ENCODE results near the gene OXNAD1. TPM values are rescaled to one million over a fixed set of nuclear protein-coding genes. Genes with fewer than 3 reads are reported as not detected.

OXNAD1 gene
- total RNA-seq, 3 donors from 2014 or later = 13.1 to 22.8 (median 15.7) TPM

GRCh38 chr3:16251316-16252085 is 13.5 kb upstream of the OXNAD1 start:
- no peak for TF ChIP-seq CTCF (IDR thresholded peaks at IDR 0.05)
- TF ChIP-seq POLR2A (IDR thresholded peaks at IDR 0.05) = no peak
- TF ChIP-seq POLR2AphosphoS5 (IDR thresholded peaks at IDR 0.05) = no peak
- Histone ChIP-seq H3K27ac (no peak overlapping the region), H3K4me1 (no peaks in the 10 kb centered on the region), H3K36me3 (no peaks in the 10 kb centered on the region), H3K27me3 (no peaks in the 10 kb centered on the region), H3K9me3 (no peaks in the 10 kb centered on the region), H3K4me3 (no peak overlapping the region)
- intact Hi-C loops (cut with DNase I; ENCODE audit: low total_unique reads) = no loop called here
- DNase-seq (ENCODE audit: low spot score in 2 of 2) = no peak

GRCh38 chr3:16252243-16252978 is 12.6 kb upstream of the OXNAD1 start:
- H3K27ac ChIP-seq = no peak overlapping the region
- H3K27me3 ChIP-seq = no peaks in the 10 kb centered on the region
- no peak for DNase-seq (ENCODE audit: low spot score in 2 of 2)
- H3K9me3 ChIP-seq = no peaks in the 10 kb centered on the region
- intact Hi-C loops (cut with DNase I; ENCODE audit: low total_unique reads) = no loop called here
- H3K4me3 ChIP-seq = no peak overlapping the region
- no peaks in the 10 kb centered on the region for H3K36me3 ChIP-seq
- TF ChIP-seq POLR2AphosphoS5 (IDR thresholded peaks at IDR 0.05) = no peak
- no peak for TF ChIP-seq POLR2A (IDR thresholded peaks at IDR 0.05)
- TF ChIP-seq CTCF (IDR thresholded peaks at IDR 0.05) = no peak
- no peaks in the 10 kb centered on the region for H3K4me1 ChIP-seq

- no peak for DNase-seq (ENCODE audit: low spot score in 2 of 2)
- Histone ChIP-seq H3K4me1 (no peaks in the 10 kb centered on the region), H3K27ac (no peak overlapping the region), H3K4me3 (no peak overlapping the region), H3K9me3 (no peaks in the 10 kb centered on the region), H3K36me3 (no peaks in the 10 kb centered on the region), H3K27me3 (no peaks in the 10 kb centered on the region)
- intact Hi-C loops (cut with DNase I; ENCODE audit: low total_unique reads) = no loop called here
- TF ChIP-seq POLR2AphosphoS5 (IDR thresholded peaks at IDR 0.05) = no peak
Observed at GRCh38 chr3:16252988-16253387, 12.0 kb upstream of the OXNAD1 start.

GRCh38 chr3:16253601-16254000 is 11.4 kb upstream of the OXNAD1 start:
- DNase-seq (ENCODE audit: low spot score in 2 of 2) = peak in 1 of 2 donors; percentile 33
- TF ChIP-seq POLR2AphosphoS5 (IDR thresholded peaks at IDR 0.05) (peak; percentile 48 to 71 (median 51)), CTCF (IDR thresholded peaks at IDR 0.05) (no peak), POLR2A (IDR thresholded peaks at IDR 0.05) (no peak)
- intact Hi-C loops (cut with DNase I; ENCODE audit: low total_unique reads) = no loop called here
- no peaks in the 10 kb centered on the region for H3K4me1 ChIP-seq
- H3K27me3 ChIP-seq = no peaks in the 10 kb centered on the region
- no peaks in the 10 kb centered on the region for H3K9me3 ChIP-seq
- H3K4me3 ChIP-seq = no peak overlapping the region
- no peaks in the 10 kb centered on the region for H3K36me3 ChIP-seq
- H3K27ac ChIP-seq = no peak overlapping the region

GRCh38 chr3:16254916-16255315 is 10.1 kb upstream of the OXNAD1 start:
- H3K4me1 ChIP-seq = no peaks in the 10 kb centered on the region
- H3K4me3 ChIP-seq = no peak overlapping the region
- no peak overlapping the region for H3K27ac ChIP-seq
- DNase-seq (ENCODE audit: low spot score in 2 of 2) = no peak
- intact Hi-C loops (cut with DNase I; ENCODE audit: low total_unique reads) = no loop called here
- H3K9me3 ChIP-seq = no peaks in the 10 kb centered on the region
- no peaks in the 10 kb centered on the region for H3K36me3 ChIP-seq
- no peaks in the 10 kb centered on the region for H3K27me3 ChIP-seq
- TF ChIP-seq POLR2AphosphoS5 (IDR thresholded peaks at IDR 0.05) (no peak), POLR2A (IDR thresholded peaks at IDR 0.05) (no peak), CTCF (IDR thresholded peaks at IDR 0.05) (no peak)
